Activated T-cell treated with anti-CD3 and anti-CD28 coated beads, Interleukin-2, amount 50 U/mL, for 72 hours (primary cell): Measurements from ENCODE around the gene CWF19L2. TPM values are rescaled to one million over a fixed set of nuclear protein-coding genes. Genes with fewer than 3 reads are reported as not detected.
"Not testable (repeated sequence)": the region's sequence is repeated elsewhere in the genome, so short reads cannot be mapped to it uniquely, and the experiment has no call there.

ENCODE experiments used
- ATAC-seq, 2 donors: fragments of 150-1000 bp; cut with Tn5 transposase; replicated peaks in 1 of 2; 2 replicates each; pipeline ENCODE4 v1.10.0; 2021; ENCODE audit warnings: moderate library complexity in 2 of 2, mild to moderate bottlenecking in 1 of 2
- DNase-seq, 2 donors: peaks; one replicate each; pipeline ENCODE4 v3.0.0; 2021 to 2022; ENCODE audit warnings: mixed read lengths in 1 of 2
- H3K27ac Mint-ChIP-seq: one replicate; pipeline ENCODE4 v1.8.0; 2022; ENCODE audit warnings: mild to moderate bottlenecking, moderate library complexity, mixed read lengths
- H3K27me3 Mint-ChIP-seq: one replicate; pipeline ENCODE4 v1.8.0; 2022; ENCODE audit warnings: low read depth, mixed read lengths
- H3K36me3 Mint-ChIP-seq, 2 donors: one replicate each; pipeline ENCODE4 v1.8.0; 2022; ENCODE audit warnings: mixed read lengths in 2 of 2, mild to moderate bottlenecking in 1 of 2; ENCODE audit not compliant: insufficient read depth in 2 of 2
- H3K4me1 Mint-ChIP-seq: one replicate; pipeline ENCODE4 v1.8.0; 2022; ENCODE audit warnings: low read depth, mixed read lengths
- H3K4me3 Mint-ChIP-seq, 2 donors: one replicate each; pipeline ENCODE4 v1.8.0; 2022; ENCODE audit warnings: mild to moderate bottlenecking in 2 of 2, mixed read lengths in 2 of 2, moderate library complexity in 2 of 2
- H3K9me3 Mint-ChIP-seq, 2 donors: one replicate each; pipeline ENCODE4 v1.8.0; 2022; ENCODE audit warnings: mixed read lengths in 2 of 2
- total RNA-seq, 2 donors: library from RNA; stranded (reverse); gene quantifications; one replicate each; pipeline ENCODE4 v1.2.3, GENCODE V29; 2022

Gene CWF19L2
- total RNA-seq = 10 to 100 TPM; 15.0 to 16.2 TPM

- peak within 1 kb of the TSS; percentile 90 to 95 for H3K4me3 Mint-ChIP-seq
- H3K36me3 Mint-ChIP-seq = peaks cover 0 to 4% of the 10 kb centered on the region in 2 donors
- ATAC-seq (peak; percentile 96 to 97), DNase-seq (peak; percentile 89 to 91)
- H3K27ac Mint-ChIP-seq = peak within 1 kb of the TSS; percentile 92
- peaks cover 39% of the 10 kb centered on the region for H3K4me1 Mint-ChIP-seq
- no peaks in the 10 kb centered on the region for H3K9me3 Mint-ChIP-seq
- no peaks in the 10 kb centered on the region for H3K27me3 Mint-ChIP-seq
Observed at GRCh38 chr11:107457558-107458271, at the start of gene CWF19L2. Gene CWF19L2 (minus strand): TSS chr11:107457825. CDS start chr11:107457816, 9 bp downstream.

DNA sequence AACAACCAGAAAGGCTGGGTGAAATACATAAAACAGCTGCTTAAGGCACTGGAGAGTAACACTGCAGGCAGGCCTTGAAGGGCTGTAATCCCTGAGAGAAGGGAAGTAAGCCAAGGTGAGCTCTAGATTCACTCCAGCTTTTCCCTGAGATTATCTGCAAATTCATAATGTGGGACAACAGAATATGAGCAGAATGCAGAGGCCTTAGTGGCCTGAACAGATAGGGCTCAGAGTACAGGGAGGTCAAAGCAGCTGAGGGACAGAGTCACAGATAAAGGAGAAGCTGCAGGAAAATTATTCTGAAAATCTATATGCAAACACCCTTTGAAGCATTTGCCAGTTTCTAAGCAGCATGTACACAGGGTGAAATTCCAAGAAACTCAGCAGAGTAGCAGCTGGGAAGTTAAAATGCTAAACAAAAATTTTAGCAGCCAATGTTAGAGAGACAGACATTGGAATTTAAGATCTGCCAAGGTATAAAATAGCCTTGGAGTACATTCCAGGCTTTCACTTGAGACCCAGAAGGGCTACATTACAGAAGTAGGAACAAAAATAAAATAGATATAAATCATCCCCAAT lies 48.1 kb upstream of the CWF19L2 start:
- no peaks in the 10 kb centered on the region for H3K4me1 Mint-ChIP-seq
- no peaks in the 10 kb centered on the region for H3K27me3 Mint-ChIP-seq
- no peak for DNase-seq
- peaks cover 22 to 34% of the 10 kb centered on the region in 2 donors for H3K36me3 Mint-ChIP-seq
- peaks cover 7% of the 10 kb centered on the region in 2 donors for H3K9me3 Mint-ChIP-seq
- no peak overlapping the region for H3K4me3 Mint-ChIP-seq
- H3K27ac Mint-ChIP-seq = no peak overlapping the region
- no peak for ATAC-seq

DNA sequence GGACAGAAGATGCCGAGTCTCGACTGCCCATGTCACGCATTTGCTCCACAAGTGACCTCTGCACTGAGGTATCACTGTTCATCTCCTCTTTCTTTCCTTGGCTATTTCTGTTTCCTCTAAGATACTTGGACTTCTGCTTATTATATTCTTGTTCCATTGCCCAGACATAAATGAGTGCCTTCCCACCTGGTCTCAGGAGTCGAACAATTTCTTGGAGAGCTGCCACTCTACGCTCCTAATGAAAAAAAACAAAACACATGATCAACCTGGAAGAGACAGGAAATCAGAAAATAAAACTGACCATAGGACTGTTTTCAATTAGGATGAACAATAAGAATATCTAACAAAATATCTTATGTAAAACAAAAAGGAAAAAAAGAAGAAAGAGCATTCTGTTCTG lies 47.4 kb upstream of the CWF19L2 start:
- H3K9me3 Mint-ChIP-seq = peaks cover 7% of the 10 kb centered on the region in 2 donors
- DNase-seq (no peak), ATAC-seq (no peak)
- no peaks in the 10 kb centered on the region for H3K27me3 Mint-ChIP-seq
- peaks cover 22 to 31% of the 10 kb centered on the region in 2 donors for H3K36me3 Mint-ChIP-seq
- H3K27ac Mint-ChIP-seq = no peak overlapping the region
- H3K4me3 Mint-ChIP-seq = no peak overlapping the region
- H3K4me1 Mint-ChIP-seq = no peaks in the 10 kb centered on the region

DNA sequence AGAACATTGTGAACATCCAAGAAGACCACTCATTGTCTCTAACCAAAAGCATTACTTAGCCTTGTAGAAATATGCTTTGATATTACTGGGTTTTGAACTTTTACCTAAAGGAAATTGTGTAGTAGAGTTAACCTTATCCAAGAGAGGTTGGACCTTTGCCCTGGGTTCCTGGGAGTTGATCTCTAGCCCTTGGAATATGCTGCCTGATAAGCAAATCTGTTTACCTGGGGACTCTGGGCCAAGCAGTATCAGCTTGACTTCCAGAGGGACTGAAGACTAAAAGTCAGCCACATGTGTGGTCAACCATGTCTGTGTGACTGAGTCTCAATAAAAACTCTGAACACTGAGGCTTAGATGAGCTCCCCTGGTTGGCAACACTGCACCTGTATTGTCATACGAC lies 44.1 kb upstream of the CWF19L2 start:
- ATAC-seq = no peak
- H3K27me3 Mint-ChIP-seq = no peaks in the 10 kb centered on the region
- no peak for DNase-seq
- no peak overlapping the region for H3K4me3 Mint-ChIP-seq
- H3K36me3 Mint-ChIP-seq = peaks cover 22 to 30% of the 10 kb centered on the region in 2 donors
- no peaks in the 10 kb centered on the region for H3K4me1 Mint-ChIP-seq
- H3K9me3 Mint-ChIP-seq = peaks cover 7% of the 10 kb centered on the region in 2 donors
- no peak overlapping the region for H3K27ac Mint-ChIP-seq

DNA sequence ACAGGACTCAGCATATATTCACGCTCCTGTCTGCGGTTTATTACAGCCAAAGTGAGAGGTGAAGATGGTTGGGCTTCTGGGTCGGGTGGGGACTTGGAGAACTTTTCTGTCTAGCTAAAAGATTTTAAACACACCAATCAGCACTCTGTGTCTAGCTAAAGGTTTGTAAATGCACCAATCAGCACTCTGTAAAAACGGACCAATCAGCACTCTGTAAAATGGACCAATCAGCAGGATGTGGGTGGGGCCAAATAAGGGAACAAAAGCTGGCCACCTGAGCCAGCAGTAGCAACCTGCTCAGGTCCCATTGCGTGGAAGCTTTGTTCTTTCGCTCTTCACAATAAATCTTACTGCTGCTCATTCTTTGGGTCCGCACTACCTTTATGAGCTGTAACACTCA lies 39.7 kb upstream of the CWF19L2 start:
- not testable (repeated sequence) for ATAC-seq, H3K36me3 Mint-ChIP-seq, H3K4me3 Mint-ChIP-seq, H3K9me3 Mint-ChIP-seq, H3K27me3 Mint-ChIP-seq, DNase-seq, H3K27ac Mint-ChIP-seq, H3K4me1 Mint-ChIP-seq

DNA sequence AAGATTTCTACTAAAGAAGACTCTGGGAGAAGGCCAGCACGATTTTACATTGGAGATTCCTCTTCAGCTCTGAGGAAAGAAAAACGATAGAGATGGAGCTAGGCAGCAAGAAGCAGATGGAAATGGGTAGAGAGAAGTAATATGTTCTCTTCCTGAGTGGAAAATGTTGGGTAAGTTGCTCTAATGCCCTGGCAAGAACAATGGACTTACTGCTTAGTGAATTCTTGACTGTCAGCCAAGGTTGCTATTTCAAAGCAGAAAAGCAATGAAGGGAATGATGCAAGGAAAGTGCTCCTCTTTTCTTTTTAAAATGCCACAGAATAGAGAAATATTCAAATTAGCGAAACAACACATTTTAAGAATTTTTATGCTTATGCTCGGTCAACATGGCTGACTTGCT lies 38.4 kb upstream of the CWF19L2 start:
- DNase-seq = no peak
- no peak overlapping the region for H3K4me3 Mint-ChIP-seq
- no peak for ATAC-seq
- H3K9me3 Mint-ChIP-seq = peaks cover 0 to under 1% of the 10 kb centered on the region in 2 donors
- H3K4me1 Mint-ChIP-seq = no peaks in the 10 kb centered on the region
- no peak overlapping the region for H3K27ac Mint-ChIP-seq
- peaks cover 0 to under 1% of the 10 kb centered on the region in 2 donors for H3K36me3 Mint-ChIP-seq
- H3K27me3 Mint-ChIP-seq = no peaks in the 10 kb centered on the region

GRCh38 chr11:107494055-107494454 lies 36.4 kb upstream of the CWF19L2 start:
- DNase-seq (no peak), ATAC-seq (no peak)
- Mint-ChIP-seq H3K36me3 (no peaks in the 10 kb centered on the region), H3K9me3 (no peaks in the 10 kb centered on the region), H3K27ac (no peak overlapping the region), H3K27me3 (peaks cover 7% of the 10 kb centered on the region), H3K4me3 (no peak overlapping the region), H3K4me1 (no peaks in the 10 kb centered on the region)

- no peaks in the 10 kb centered on the region for H3K4me1 Mint-ChIP-seq
- H3K4me3 Mint-ChIP-seq = no peak overlapping the region
- H3K27ac Mint-ChIP-seq = no peak overlapping the region
- peaks cover 11% of the 10 kb centered on the region for H3K27me3 Mint-ChIP-seq
- no peak for DNase-seq
- no peaks in the 10 kb centered on the region for H3K9me3 Mint-ChIP-seq
- no peak for ATAC-seq
- H3K36me3 Mint-ChIP-seq = no peaks in the 10 kb centered on the region
Observed at GRCh38 chr11:107493117-107493516, 35.5 kb upstream of the CWF19L2 start.

DNA sequence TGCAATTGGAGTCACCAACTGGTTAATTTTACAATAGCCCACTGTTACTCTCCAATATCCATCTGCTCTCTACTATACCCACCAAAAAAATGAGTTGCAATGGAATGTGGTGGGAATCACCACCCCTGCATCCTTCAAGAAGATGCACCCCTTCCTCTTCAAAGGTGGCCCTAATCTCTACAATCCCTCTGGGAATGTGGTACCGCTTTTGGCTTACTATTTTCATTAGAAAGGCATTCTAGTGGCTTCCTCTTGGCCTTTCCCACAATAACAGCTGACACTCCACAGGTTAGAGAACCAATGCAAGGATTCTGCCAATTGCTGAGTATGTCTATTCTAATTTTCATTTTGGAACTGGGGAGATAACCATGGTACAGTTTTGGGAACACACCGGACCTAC lies 33.2 kb upstream of the CWF19L2 start:
- Mint-ChIP-seq H3K27me3 (peaks cover 11% of the 10 kb centered on the region), H3K4me3 (no peak overlapping the region), H3K9me3 (no peaks in the 10 kb centered on the region), H3K27ac (no peak overlapping the region), H3K36me3 (no peaks in the 10 kb centered on the region), H3K4me1 (no peaks in the 10 kb centered on the region)
- DNase-seq = no peak
- no peak for ATAC-seq

- Mint-ChIP-seq H3K27me3 (peaks cover 18% of the 10 kb centered on the region), H3K36me3 (no peaks in the 10 kb centered on the region), H3K9me3 (no peaks in the 10 kb centered on the region), H3K27ac (no peak overlapping the region), H3K4me1 (no peaks in the 10 kb centered on the region), H3K4me3 (no peak overlapping the region)
- ATAC-seq = no peak
- no peak for DNase-seq
Observed at GRCh38 chr11:107482234-107482633, 24.6 kb upstream of the CWF19L2 start.

DNA sequence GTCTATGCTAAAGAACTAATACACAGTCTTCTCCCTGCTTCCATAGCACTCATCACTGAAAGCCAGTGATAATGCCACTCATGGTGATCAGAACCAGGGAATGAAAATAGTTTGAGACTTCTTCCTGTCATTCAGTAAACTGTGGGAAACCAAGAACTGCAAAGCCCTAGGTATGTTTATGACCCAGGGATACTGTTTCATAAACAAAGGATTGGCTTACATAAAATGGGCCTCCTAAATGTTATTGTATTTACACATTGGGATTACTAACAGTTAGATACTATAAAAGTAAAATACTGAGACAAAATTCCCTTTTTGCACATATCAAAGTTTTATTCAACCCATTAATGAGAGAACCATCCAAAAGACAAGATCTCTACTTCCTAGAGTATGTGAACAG lies 21.3 kb upstream of the CWF19L2 start:
- DNase-seq (no peak), ATAC-seq (no peak)
- Mint-ChIP-seq H3K36me3 (no peaks in the 10 kb centered on the region), H3K4me3 (no peak overlapping the region), H3K4me1 (no peaks in the 10 kb centered on the region), H3K27me3 (peaks cover 42% of the 10 kb centered on the region), H3K9me3 (no peaks in the 10 kb centered on the region), H3K27ac (no peak overlapping the region)

- ATAC-seq = no peak
- no peak for DNase-seq
- Mint-ChIP-seq H3K4me3 (no peak overlapping the region), H3K9me3 (no peaks in the 10 kb centered on the region), H3K27ac (no peak overlapping the region), H3K4me1 (no peaks in the 10 kb centered on the region), H3K36me3 (no peaks in the 10 kb centered on the region), H3K27me3 (peaks cover 44% of the 10 kb centered on the region)
Observed at GRCh38 chr11:107477820-107478219, 20.2 kb upstream of the CWF19L2 start.

- Mint-ChIP-seq H3K4me1 (no peaks in the 10 kb centered on the region), H3K27me3 (peaks cover 54% of the 10 kb centered on the region), H3K36me3 (no peaks in the 10 kb centered on the region)
Observed at GRCh38 chr11:107473792-107474191, 16.2 kb upstream of the CWF19L2 start.

GRCh38 chr11:107472966-107473365 lies 15.3 kb upstream of the CWF19L2 start:
- Mint-ChIP-seq H3K27me3 (peaks cover 45% of the 10 kb centered on the region), H3K4me1 (no peaks in the 10 kb centered on the region), H3K9me3 (no peaks in the 10 kb centered on the region), H3K27ac (no peak overlapping the region), H3K36me3 (no peaks in the 10 kb centered on the region), H3K4me3 (no peak overlapping the region)
- ATAC-seq (no peak), DNase-seq (no peak)

More at GRCh38 chr11:107473792-107474191, 16.2 kb upstream of the CWF19L2 start:
- Mint-ChIP-seq H3K27ac (no peak overlapping the region), H3K9me3 (no peaks in the 10 kb centered on the region), H3K4me3 (no peak overlapping the region)
- no peak for DNase-seq
- ATAC-seq = no peak
